Retinal pigment epithelial cell (primary cell): ENCODE measurements around the gene C1orf94.

Experiments used
- DNase-seq: peaks from one replicate; pipeline ENCODE4 v3.0.0-alpha.2; 2010; ENCODE audit warnings: low read depth
- H3K4me3 ChIP-seq: 2 replicates; pipeline ENCODE4 v1.5.1; 2011; ENCODE audit warnings: mild to moderate bottlenecking, low read length, control low read depth, moderate library complexity
- TF ChIP-seq, protein P1 (sequence below): conservative IDR thresholded peaks from 2 replicates; pipeline ENCODE4 v1.5.1; 2011; ENCODE audit warnings: low read depth, low read length, control low read depth, inconsistent platforms

C1orf94 gene

DNA sequence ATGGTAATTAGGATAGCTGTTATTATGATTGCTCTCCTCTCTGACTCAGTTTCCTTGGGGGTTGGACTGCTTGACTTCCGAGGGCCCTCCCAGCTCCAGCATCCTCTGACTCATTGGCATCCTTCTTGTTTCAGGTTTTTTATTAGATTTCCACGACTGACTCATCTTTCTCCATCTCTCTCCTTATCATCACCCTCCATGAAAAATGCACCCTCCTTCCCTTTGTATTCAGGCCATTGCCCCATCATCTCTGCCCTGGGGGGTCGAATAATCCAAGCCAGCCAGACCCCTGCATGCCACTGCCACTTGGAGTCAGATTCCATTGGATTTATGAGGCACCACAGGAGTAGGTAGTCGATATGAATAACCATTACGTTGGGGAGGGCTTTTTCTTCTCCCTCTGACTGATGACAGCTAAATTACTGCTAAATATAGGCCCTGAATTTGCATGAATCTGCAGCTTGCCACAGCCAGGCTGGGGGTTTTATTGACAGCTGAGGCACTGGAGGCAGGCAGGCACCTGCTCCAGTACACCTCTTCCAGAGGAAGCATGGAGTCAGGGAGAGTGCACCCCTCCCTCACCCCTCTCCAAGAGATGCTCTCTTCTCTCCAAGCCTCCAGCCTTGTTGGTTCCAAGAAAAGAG is 91.7 kb downstream of the C1orf94 start:
- H3K4me3 ChIP-seq, result no peak overlapping the region
- TF ChIP-seq, protein P1, sequence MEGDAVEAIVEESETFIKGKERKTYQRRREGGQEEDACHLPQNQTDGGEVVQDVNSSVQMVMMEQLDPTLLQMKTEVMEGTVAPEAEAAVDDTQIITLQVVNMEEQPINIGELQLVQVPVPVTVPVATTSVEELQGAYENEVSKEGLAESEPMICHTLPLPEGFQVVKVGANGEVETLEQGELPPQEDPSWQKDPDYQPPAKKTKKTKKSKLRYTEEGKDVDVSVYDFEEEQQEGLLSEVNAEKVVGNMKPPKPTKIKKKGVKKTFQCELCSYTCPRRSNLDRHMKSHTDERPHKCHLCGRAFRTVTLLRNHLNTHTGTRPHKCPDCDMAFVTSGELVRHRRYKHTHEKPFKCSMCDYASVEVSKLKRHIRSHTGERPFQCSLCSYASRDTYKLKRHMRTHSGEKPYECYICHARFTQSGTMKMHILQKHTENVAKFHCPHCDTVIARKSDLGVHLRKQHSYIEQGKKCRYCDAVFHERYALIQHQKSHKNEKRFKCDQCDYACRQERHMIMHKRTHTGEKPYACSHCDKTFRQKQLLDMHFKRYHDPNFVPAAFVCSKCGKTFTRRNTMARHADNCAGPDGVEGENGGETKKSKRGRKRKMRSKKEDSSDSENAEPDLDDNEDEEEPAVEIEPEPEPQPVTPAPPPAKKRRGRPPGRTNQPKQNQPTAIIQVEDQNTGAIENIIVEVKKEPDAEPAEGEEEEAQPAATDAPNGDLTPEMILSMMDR, result no peak
- DNase-seq, result no peak
